Body of pancreas (tissue), 4 donors: ENCODE measurements around the gene WNK1. TPM values are rescaled to one million over a fixed set of nuclear protein-coding genes. Genes with fewer than 3 reads are reported as not detected.

Source experiments
- ATAC-seq: fragments of 150-250 bp; one replicate; pipeline ENCODE4 v1.9.1; 2016
- DNase-seq, 4 donors: peaks; one replicate each; pipeline ENCODE4 v3.0.0-alpha.2; 2019
- H3K27ac ChIP-seq, 4 donors: fragments of 200-600 bp; sonication (generic); 1 replicate in 3 of 4; 2 replicates in 1 of 4; pipeline versions ENCODE4 v1.5.1 to v1.6.1; 2016 to 2019; ENCODE audit warnings: mild to moderate bottlenecking in 1 of 4, mixed read lengths in 1 of 4, moderate library complexity in 1 of 4
- H3K27me3 ChIP-seq, 2 donors: fragments of 200-600 bp; sonication (generic); one replicate each; pipeline ENCODE4 v1.6.0; 2016; ENCODE audit warnings: mild to moderate bottlenecking in 1 of 2
- H3K36me3 ChIP-seq, 2 donors: fragments of 200-600 bp; sonication (generic); replicated peaks in 1 of 2; 2 replicates each; pipeline ENCODE4 v1.5.1; 2016; ENCODE audit warnings: low read depth in 2 of 2; ENCODE audit not compliant: insufficient read depth in 1 of 2
- H3K4me1 ChIP-seq: fragments of 200-600 bp; sonication (generic); one replicate; pipeline ENCODE4 v1.6.0; 2016
- H3K4me3 ChIP-seq, 2 donors: fragments of 200-600 bp; sonication (generic); 1 replicate in 1 of 2; 2 replicates in 1 of 2; pipeline ENCODE4 v1.5.1; 2016 to 2019
- H3K9me3 ChIP-seq, 3 donors: fragments of 200-600 bp; sonication (generic); 1 replicate in 2 of 3; 2 replicates in 1 of 3; pipeline ENCODE4 v1.5.1; 2016
- CTCF ChIP-seq, 7 experiments: fragments of 450-650 bp in 4 of 7; fragments of 200-600 bp in 3 of 7; sonication (generic) in 3 of 7; IDR thresholded peaks; one replicate each; pipeline ENCODE4 v1.5.1; 2016 to 2019; ENCODE audit warnings: antibody characterized with exemption in 7 of 7
- POLR2A ChIP-seq, 3 donors: fragments of 450-650 bp; IDR thresholded peaks; one replicate each; pipeline ENCODE4 v1.6.1; 2016; ENCODE audit warnings: antibody characterized with exemption in 3 of 3, mild to moderate bottlenecking in 2 of 3
- WGBS, 2 donors: methylation state at CpG; one replicate each; pipeline ENCODE4 v1.1.5; 2017; 5-methylcytosine and 5-hydroxymethylcytosine counted together
- intact Hi-C: fragments of 100-400 bp; cut with DNase I; formaldehyde crosslinking; loops from one replicate; pipeline ENCODE4 v1.15.1; 2023
- total RNA-seq, 2 donors: library from RNA; depleted of rRNA; stranded (reverse); fragments of >200 nt; gene quantifications; one replicate each; pipeline ENCODE4 v1.1.0, GENCODE V29; 2016

WNK1 gene
- total RNA-seq, 2 donors from 2014 or later: 56.6 to 96.6 TPM

DNA sequence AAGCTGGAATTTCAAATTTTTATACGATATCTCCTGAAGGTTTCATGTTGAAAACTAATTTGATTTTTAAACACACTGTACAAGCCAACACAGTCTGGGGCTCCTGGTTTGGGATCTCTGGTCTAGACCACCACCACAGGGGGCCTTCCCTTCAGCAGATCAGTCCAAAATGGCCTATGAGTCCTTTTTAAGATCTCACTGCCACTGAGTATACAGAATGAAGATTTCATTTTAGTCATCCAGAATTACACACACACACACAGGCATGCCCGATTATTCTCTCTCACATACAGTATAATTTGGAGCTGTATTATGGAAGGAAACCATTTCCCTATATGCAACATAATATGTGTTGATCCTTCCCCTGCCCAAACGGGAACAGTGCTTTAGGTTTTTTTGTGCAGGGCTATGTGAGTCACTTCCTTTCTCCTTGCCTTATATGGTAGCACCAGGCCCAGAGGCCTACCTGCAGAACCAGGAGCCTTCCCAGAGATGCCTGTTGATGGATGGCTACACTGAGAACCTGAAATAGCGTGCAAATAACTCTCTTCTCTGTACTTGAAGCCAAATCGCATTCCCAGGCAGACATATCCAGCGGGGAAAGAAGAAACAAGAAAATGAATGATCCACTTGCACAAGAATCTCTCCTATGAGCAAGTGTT, 28.1 kb upstream of the WNK1 start:
- Histone ChIP-seq H3K9me3 (no peaks in the 10 kb centered on the region), H3K27ac (no peak overlapping the region), H3K4me1 (no peaks in the 10 kb centered on the region), H3K36me3 (no peaks in the 10 kb centered on the region), H3K27me3 (no peaks in the 10 kb centered on the region), H3K4me3 (no peak overlapping the region)
- intact Hi-C loops: no loop called here
- DNase-seq (peak in 1 of 4 donors; percentile 16), ATAC-seq (no peak)
- 57 to 66% methylated on average over 6 of the region's 6 CpGs for WGBS, 2 donors
- TF ChIP-seq CTCF (IDR thresholded peaks at IDR 0.05): no peak
- TF ChIP-seq POLR2A (IDR thresholded peaks at IDR 0.05): no peak

- WGBS, 2 donors: 88 to 100% methylated on average over 2 of the region's 2 CpGs
- TF ChIP-seq POLR2A (IDR thresholded peaks at IDR 0.05) (no peak), CTCF (IDR thresholded peaks at IDR 0.05) (no peak)
Measured at GRCh38 chr12:725076-725475, 27.3 kb upstream of the WNK1 start.

GRCh38 chr12:726281-727140, 25.9 kb upstream of the WNK1 start:
- TF ChIP-seq CTCF (IDR thresholded peaks at IDR 0.05): no peak
- TF ChIP-seq POLR2A (IDR thresholded peaks at IDR 0.05): no peak
- intact Hi-C loops: no loop called here
- H3K4me1 ChIP-seq: no peaks in the 10 kb centered on the region
- no peaks in the 10 kb centered on the region for H3K27me3 ChIP-seq
- H3K36me3 ChIP-seq: no peaks in the 10 kb centered on the region
- WGBS, 2 donors: 44 to 49% methylated on average over 5 of the region's 5 CpGs
- no peak for DNase-seq
- no peak overlapping the region for H3K27ac ChIP-seq
- H3K4me3 ChIP-seq: no peak overlapping the region
- H3K9me3 ChIP-seq: no peaks in the 10 kb centered on the region
- no peak for ATAC-seq

More at GRCh38 chr12:725076-725475, 27.3 kb upstream of the WNK1 start:
- Histone ChIP-seq H3K27me3 (no peaks in the 10 kb centered on the region), H3K36me3 (no peaks in the 10 kb centered on the region), H3K4me1 (no peaks in the 10 kb centered on the region), H3K27ac (no peak overlapping the region), H3K4me3 (no peak overlapping the region), H3K9me3 (no peaks in the 10 kb centered on the region)
- ATAC-seq: no peak
- intact Hi-C loops: no loop called here
- no peak for DNase-seq

DNA sequence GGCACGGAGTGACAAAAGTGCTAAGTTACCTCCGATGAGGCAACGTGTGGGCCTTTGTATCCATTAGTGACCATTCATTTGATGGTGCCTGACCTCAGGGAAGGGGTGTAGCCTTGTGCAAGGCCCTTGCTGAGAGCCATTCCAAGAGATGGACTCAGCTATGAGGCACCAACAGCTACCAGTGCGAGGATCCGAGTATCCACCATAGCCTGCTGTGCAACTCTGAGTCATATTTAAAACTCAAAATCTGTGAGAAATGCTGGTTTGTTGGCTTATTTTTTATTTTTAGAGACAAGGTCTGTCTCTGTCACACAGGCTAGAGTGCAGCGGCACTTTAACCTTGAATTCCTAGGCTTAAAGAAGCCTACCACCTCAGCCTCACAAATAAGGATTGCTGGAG, 25.1 kb upstream of the WNK1 start:
- Histone ChIP-seq H3K27me3 (no peaks in the 10 kb centered on the region), H3K36me3 (no peaks in the 10 kb centered on the region), H3K4me3 (no peak overlapping the region), H3K4me1 (no peaks in the 10 kb centered on the region), H3K27ac (no peak overlapping the region), H3K9me3 (no peaks in the 10 kb centered on the region)
- 88 to 94% methylated on average over 5 to 6 of the region's 6 CpGs for WGBS, 2 donors
- TF ChIP-seq CTCF (IDR thresholded peaks at IDR 0.05) (no peak), POLR2A (IDR thresholded peaks at IDR 0.05) (no peak)
- intact Hi-C loops: no loop called here
- no peak for ATAC-seq
- no peak for DNase-seq
